Panc1 (cell line): ENCODE results near the gene IFT122. TPM values are rescaled to one million over a fixed set of nuclear protein-coding genes. Genes with fewer than 3 reads are reported as not detected.

Experiments
- ATAC-seq: fragments of 200-7000 bp; cut with Tn5 transposase; 2 replicates; pipeline ENCODE4 v1.9.1; 2020; ENCODE audit warnings: mild to moderate bottlenecking, moderate library complexity
- BruUV-seq: library from RNA; stranded (reverse); fragments of 400-500 nt; replicated peaks from 2 replicates; lab custom pipeline; 2021; lab: Mats Ljungman, UMichigan
- CTCF ChIA-PET: fragments of 300-600 bp; sonication (Branson Sonifier 250); formaldehyde crosslinking; loops from one replicate; lab custom pipeline; 2022; ENCODE audit warnings: antibody characterized with exemption; lab: Charles Lee
- POLR2A ChIA-PET: fragments of 300-600 bp; sonication (Branson Sonifier 250); formaldehyde crosslinking; loops from one replicate; lab custom pipeline; 2022; ENCODE audit warnings: antibody characterized with exemption; lab: Charles Lee
- DNase-seq: peaks from one replicate; pipeline ENCODE4 v3.0.0-alpha.2; 2010; ENCODE audit warnings: low read depth, low spot score
- H3K27ac ChIP-seq: 2 replicates; pipeline ENCODE4 v1.5.1; 2011; ENCODE audit warnings: mild to moderate bottlenecking, low read length, inconsistent platforms
- H3K27me3 ChIP-seq: fragments of 200-500 bp; sonication (Bioruptor generic); 2 replicates; pipeline ENCODE4 v1.6.0; 2014; ENCODE audit warnings: low read length, inconsistent platforms; ENCODE audit not compliant: control insufficient read depth, insufficient read depth
- H3K36me3 ChIP-seq: fragments of 200-500 bp; sonication (Bioruptor generic); 2 replicates; pipeline ENCODE4 v1.5.1; 2014; ENCODE audit warnings: inconsistent platforms, mild to moderate bottlenecking, low read length, moderate library complexity; ENCODE audit not compliant: control insufficient read depth, insufficient read depth
- H3K4me1 ChIP-seq: 2 replicates; pipeline ENCODE4 v1.5.1; 2011; ENCODE audit warnings: inconsistent platforms, mild to moderate bottlenecking, low read length, moderate library complexity; ENCODE audit not compliant: control insufficient read depth, insufficient read depth
- H3K4me3 ChIP-seq, 2 experiments: 2 replicates each; pipeline ENCODE4 v1.5.1; 2011 to 2012; ENCODE audit warnings: low read depth in 2 of 2, low read length in 2 of 2, mild to moderate bottlenecking in 2 of 2, inconsistent platforms in 1 of 2, moderate library complexity in 1 of 2
- H3K9me3 ChIP-seq: fragments of 200-500 bp; sonication (Bioruptor generic); 2 replicates; pipeline ENCODE4 v1.5.1; 2014; ENCODE audit warnings: low read depth, mild to moderate bottlenecking, inconsistent platforms, low read length, moderate library complexity; ENCODE audit not compliant: control insufficient read depth, insufficient read depth
- CTCF ChIP-seq: fragments of 450-650 bp; IDR thresholded peaks from 2 replicates; pipeline ENCODE4 v1.5.1; 2017; ENCODE audit warnings: mild to moderate bottlenecking
- POLR2AphosphoS5 ChIP-seq: IDR thresholded peaks from 2 replicates; pipeline ENCODE4 v1.6.1; 2012; ENCODE audit warnings: mild to moderate bottlenecking, low read depth, low read length, moderate library complexity
- REST ChIP-seq, 2 experiments: IDR thresholded peaks; 2 replicates each; pipeline ENCODE4 v1.6.1; 2011 to 2012; ENCODE audit warnings: low read depth in 2 of 2, control low read depth in 1 of 2, low read length in 1 of 2, mild to moderate bottlenecking in 1 of 2, moderate library complexity in 1 of 2; ENCODE audit not compliant: insufficient read depth in 1 of 2
- SIN3A ChIP-seq: IDR thresholded peaks from 2 replicates; pipeline ENCODE4 v1.6.1; 2012; ENCODE audit warnings: low read depth, mild to moderate bottlenecking, low read length, moderate library complexity, borderline replicate concordance; ENCODE audit not compliant: insufficient read depth
- TCF7L2 ChIP-seq: IDR thresholded peaks from 2 replicates; pipeline ENCODE4 v1.6.1; 2011; ENCODE audit warnings: mild to moderate bottlenecking, low read depth, low read length, inconsistent platforms
- in situ Hi-C: cut with HindIII; loops from 2 replicates; pipeline ENCODE4 v1.10.0; 2016; ENCODE audit warnings: low sequenced_read_pairs, low pct_unique_long_range_greater_than_20kb
- intact Hi-C: fragments of 100-400 bp; cut with micrococcal nuclease; formaldehyde crosslinking; loops from one replicate; pipeline ENCODE4 v1.10.0; 2022; ENCODE audit not compliant: unreplicated experiment
- total RNA-seq: library from RNA; stranded (reverse); gene quantifications from one replicate; pipeline ENCODE4 v1.2.1, GENCODE V29; 2021; ENCODE audit not compliant: unreplicated experiment

IFT122 gene
- total RNA-seq, 1 experiment from 2014 or later: 52.4 TPM

- no peak overlapping the region for H3K27ac ChIP-seq
- H3K27me3 ChIP-seq: no peaks in the 10 kb centered on the region
- intact Hi-C loops (no loop called here), in situ Hi-C loops (no loop called here)
- ChIA-PET POLR2A (interaction anchor here (0.7 kb wide), 1 partner anchor 38 kb away, joined by 3 read pairs; no protein-coding TSS in a partner anchor), CTCF (interaction anchor here (1.2 kb wide), 1 partner anchor 102 kb away, joined by 3 read pairs; no protein-coding TSS in a partner anchor)
- no peaks in the 10 kb centered on the region for H3K4me1 ChIP-seq
- DNase-seq: no peak
- TF ChIP-seq SIN3A (no peak), TCF7L2 (no peak), POLR2AphosphoS5 (no peak), CTCF (no peak), REST (IDR thresholded peaks at IDR 0.05; ENCODE audit: insufficient read depth in 1 of 2, low read depth in 2 of 2, low read length in 1 of 2) (no peak)
- no TSS peak for BruUV-seq
- no peak for ATAC-seq
- H3K36me3 ChIP-seq: no peaks in the 10 kb centered on the region; the same call in 1 of the 2 replicates
- no peaks in the 10 kb centered on the region for H3K9me3 ChIP-seq
- no peak overlapping the region for H3K4me3 ChIP-seq
These were observed 46.0 kb downstream of the IFT122 start for GRCh38 chr3:129485721-129486663.

GRCh38 chr3:129486664-129487035 is 46.6 kb downstream of the IFT122 start:
- CTCF ChIA-PET: interaction anchor here (1.2 kb wide), 1 partner anchor 103 kb away, joined by 3 read pairs; no protein-coding TSS in a partner anchor
- DNase-seq: no peak
- H3K36me3 ChIP-seq: no peaks in the 10 kb centered on the region; the same call in 1 of the 2 replicates
- POLR2A ChIA-PET: no interaction called here
- intact Hi-C loops: no loop called here
- no peaks in the 10 kb centered on the region for H3K4me1 ChIP-seq
- H3K27ac ChIP-seq: no peak overlapping the region
- no peak for TF ChIP-seq SIN3A
- TF ChIP-seq POLR2AphosphoS5: no peak
- no peak for TF ChIP-seq TCF7L2
- TF ChIP-seq REST (IDR thresholded peaks at IDR 0.05; ENCODE audit: insufficient read depth in 1 of 2, low read depth in 2 of 2, low read length in 1 of 2): no peak
- TF ChIP-seq CTCF: no peak
- H3K4me3 ChIP-seq: no peak overlapping the region
- no TSS peak for BruUV-seq
- H3K9me3 ChIP-seq: no peaks in the 10 kb centered on the region
- no peaks in the 10 kb centered on the region for H3K27me3 ChIP-seq
- in situ Hi-C loops: no loop called here
- ATAC-seq: no peak
